GM12873 (cell line): Measurements from ENCODE around the gene KRTAP10-4.

Experiments used
- TF ChIP-seq, protein P1 (sequence below): IDR thresholded peaks from 2 replicates; pipeline ENCODE4 v1.5.1; 2012; ENCODE audit warnings: low read depth, mild to moderate bottlenecking, moderate library complexity, low read length, control low read depth; ENCODE audit not compliant: insufficient read depth; ENCODE audit errors: missing control alignments

Gene KRTAP10-4

DNA sequence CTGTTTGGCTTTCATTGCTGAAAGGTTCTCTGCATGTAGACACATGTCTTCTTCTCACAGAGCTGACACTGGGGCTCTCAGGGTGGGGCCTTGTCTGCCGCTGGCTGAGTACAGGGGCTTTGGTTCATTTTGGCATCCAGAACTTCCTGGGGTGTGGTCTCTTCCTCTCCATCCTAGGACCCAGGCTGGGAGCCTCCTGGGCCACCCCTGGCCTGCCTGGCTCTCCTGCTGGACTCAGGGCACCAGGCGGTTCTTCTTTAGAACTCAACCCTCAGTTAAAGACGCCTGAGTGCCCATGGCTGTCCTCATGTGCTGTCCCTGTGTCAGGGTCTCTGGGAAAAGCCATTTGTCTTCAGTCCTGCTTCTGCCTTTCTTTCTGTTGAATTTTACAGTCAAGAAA is 12.4 kb downstream of the KRTAP10-4 start:
- TF ChIP-seq, protein P1, sequence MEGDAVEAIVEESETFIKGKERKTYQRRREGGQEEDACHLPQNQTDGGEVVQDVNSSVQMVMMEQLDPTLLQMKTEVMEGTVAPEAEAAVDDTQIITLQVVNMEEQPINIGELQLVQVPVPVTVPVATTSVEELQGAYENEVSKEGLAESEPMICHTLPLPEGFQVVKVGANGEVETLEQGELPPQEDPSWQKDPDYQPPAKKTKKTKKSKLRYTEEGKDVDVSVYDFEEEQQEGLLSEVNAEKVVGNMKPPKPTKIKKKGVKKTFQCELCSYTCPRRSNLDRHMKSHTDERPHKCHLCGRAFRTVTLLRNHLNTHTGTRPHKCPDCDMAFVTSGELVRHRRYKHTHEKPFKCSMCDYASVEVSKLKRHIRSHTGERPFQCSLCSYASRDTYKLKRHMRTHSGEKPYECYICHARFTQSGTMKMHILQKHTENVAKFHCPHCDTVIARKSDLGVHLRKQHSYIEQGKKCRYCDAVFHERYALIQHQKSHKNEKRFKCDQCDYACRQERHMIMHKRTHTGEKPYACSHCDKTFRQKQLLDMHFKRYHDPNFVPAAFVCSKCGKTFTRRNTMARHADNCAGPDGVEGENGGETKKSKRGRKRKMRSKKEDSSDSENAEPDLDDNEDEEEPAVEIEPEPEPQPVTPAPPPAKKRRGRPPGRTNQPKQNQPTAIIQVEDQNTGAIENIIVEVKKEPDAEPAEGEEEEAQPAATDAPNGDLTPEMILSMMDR = no peak

DNA sequence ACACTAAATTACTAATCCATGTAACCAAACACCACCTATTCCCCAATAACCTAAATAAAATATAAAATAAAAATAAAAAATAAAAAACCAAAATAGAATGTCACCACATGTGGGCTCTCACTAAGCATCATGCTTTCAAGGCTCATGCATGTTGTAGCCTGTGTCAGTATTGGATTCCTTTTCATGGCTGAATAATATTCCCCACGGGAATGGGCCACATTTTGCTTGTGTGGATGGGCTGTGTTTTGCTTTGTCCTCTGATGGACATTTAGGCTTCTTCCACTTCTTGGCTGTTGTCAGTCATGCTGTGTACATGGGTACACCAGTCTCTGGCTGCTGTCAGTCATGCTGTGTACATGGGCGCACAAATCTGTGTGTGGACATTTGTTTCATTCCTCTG is 15.6 kb downstream of the KRTAP10-4 start:
- TF ChIP-seq, protein P1 = no peak

DNA sequence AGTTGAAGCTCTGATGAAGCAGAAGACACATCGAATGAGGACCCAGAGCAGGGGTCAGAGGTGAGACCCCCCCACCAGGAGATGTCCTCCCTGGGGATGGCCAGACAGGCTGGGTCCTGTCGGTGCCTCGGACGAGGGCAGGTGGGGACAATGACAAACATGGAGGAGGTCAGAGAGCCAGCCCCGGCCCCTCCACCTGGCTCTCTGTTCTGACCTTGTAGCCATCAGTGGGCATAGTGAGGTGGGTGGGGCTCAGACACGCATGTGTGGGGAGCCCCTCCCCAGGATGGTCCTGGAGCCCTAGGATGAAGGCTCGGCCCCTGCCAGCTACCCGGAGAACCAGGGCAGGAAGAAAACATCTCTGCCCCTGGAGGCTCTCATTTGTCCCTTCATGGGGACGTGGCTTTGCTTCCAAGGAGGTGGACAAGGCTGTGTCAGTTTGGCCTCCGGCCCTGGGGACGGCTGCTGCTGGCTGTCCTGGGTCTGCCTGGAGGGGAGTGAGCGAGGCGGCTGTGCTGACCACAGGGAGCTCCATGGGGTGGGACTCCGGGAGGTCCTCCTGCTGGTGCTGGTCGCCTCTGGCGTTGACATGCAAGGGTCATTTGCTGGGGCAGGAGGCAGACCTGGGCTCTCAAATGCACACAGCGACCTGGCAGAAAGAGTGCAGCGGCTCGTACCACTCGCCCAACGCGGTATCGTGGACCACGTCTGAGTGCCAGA is 16.2 kb downstream of the KRTAP10-4 start:
- TF ChIP-seq, protein P1 = no peak

DNA sequence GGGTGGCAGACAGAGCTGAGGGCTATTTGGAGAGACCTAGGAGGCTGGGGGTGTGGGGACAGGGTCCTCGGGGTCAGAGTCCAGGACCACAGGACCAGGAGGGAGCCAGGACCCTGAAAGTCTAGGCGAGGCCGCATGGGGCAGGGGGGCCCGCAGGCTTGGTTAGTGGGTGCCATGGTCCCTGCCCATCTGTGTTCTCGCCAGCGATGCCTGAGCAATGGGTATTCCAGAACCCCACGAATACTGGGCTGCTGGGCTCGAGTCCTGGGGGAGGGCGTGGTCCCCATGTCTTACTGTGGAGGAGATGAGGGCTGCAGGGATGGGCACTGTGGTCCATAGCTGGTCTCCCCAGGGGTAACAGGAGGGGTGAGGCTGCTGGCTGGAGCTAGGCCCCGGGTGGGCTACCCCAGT is 16.8 kb downstream of the KRTAP10-4 start:
- TF ChIP-seq, protein P1 = no peak

DNA sequence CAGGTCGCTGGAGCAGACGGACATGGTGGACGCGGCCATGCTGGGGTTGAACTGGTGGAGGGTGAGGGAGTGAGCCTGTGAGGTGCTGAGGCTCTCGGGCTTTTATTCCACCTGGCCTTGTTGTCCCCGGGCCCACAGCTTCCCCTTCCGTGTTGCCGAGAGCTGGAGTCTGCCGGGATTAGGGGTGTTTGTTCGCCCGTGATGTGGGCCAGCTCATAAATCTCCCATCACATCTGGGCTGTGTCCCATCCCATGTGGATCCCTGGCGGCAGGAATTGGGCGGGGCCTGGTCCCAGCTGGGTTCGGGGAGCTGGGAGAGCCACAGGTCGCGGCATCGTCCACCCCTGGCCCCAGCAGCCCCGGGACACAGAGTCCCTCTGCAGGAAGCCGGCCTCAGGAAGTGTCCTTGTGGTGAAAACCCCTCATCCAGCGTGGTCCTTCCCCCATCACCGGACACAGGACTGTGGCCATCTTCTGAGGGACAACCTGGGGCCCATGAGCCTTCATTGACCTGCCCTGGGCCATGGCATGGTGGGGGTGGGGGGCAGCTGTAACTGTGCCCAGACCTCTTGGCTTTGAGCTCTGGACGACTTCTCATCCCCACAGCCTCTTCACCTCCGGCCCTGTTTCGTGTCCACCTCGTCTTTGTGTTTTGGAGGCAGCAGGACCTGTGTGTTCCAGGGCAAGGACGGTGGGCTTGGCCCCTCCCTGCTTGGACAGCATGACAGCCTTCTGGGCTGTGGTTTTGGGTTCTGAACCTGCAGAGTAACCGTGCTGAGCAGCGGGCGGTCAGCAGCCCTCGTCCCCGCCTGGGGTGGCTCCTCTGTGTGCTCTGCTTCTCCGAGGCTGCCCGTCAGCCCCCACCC is 19.1 kb downstream of the KRTAP10-4 start, which contains the start of gene KRTAP10-6:
KRTAP10-6 (minus strand) TSS at position 60 of the 866 bp plus-strand sequence; CDS start at position 39, 21 bp downstream.
- TF ChIP-seq, protein P1 = no peak

DNA sequence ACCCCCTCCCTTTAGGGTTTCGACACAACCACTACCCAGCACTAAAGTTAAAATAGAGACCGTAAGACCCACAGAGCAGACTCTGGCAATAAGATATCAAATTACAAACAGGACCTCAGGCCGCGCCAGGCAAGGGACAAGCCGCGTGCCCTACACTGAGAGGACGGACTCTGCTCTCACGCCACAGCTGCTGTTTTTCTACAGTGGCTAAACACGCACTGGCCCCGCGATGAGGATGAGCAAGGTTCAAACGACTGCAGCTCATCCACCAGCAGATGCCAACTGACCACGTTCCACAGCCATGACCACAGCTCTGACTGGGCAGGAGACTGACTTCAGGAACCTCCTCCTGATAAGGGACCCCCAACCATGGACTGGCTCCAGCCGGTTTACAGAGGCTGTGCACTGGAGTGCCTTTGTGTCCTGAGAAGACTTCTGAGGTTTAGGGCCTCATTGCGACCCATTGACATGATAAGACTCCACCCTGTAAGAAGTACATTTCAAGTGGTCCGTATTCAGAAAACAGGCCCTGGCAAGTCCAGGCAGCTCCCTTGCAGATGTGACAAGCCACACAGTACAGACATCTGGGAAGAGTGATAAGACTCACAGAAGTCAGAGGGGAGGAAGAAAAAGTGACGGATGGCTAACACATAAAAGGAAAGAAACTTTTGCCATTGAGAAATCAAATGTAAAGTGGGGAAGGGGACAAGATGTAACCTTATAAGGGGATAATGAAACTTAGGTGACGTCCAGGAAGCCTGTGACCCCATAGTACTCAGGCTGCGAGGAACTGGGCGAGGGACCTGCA is 20.3 kb downstream of the KRTAP10-4 start:
- TF ChIP-seq, protein P1 = no peak
